GM12878 (cell line): Measurements from ENCODE around the gene C1orf232. TPM values are rescaled to one million over a fixed set of nuclear protein-coding genes. Genes with fewer than 3 reads are reported as not detected.

ENCODE experiments used
- ATAC-seq: fragments of 200-7000 bp; cut with Tn5 transposase; 3 replicates; pipeline ENCODE4 v1.9.1; 2020; ENCODE audit warnings: mild to moderate bottlenecking, moderate library complexity
- BruUV-seq: library from RNA; stranded (reverse); fragments of 400-500 nt; replicated peaks from 2 replicates; lab custom pipeline; 2021; lab: Mats Ljungman, UMichigan
- CTCF ChIA-PET: fragments of 300-600 bp; sonication (Branson Sonifier 250); formaldehyde crosslinking; extraction: SDS; loops from one replicate; lab custom pipeline; 2021; ENCODE audit warnings: inconsistent platforms; lab: Yijun Ruan, JAX
- POLR2A ChIA-PET: fragments of 350-600 bp; formaldehyde crosslinking; extraction: SDS; loops from one replicate; lab custom pipeline; 2021; ENCODE audit warnings: inconsistent platforms; lab: Charles Lee
- RAD21 ChIA-PET: fragments of 300-600 bp; sonication (Branson Sonifier 250); formaldehyde crosslinking; loops from one replicate; lab custom pipeline; 2023; ENCODE audit warnings: antibody characterized with exemption; ENCODE audit not compliant: unreplicated experiment; lab: Charles Lee
- SMC1A ChIA-PET: fragments of 300-600 bp; sonication (Branson Sonifier 250); formaldehyde crosslinking; loops from one replicate; lab custom pipeline; 2023; ENCODE audit not compliant: unreplicated experiment, uncharacterized antibody; lab: Charles Lee
- DNase-seq: peaks from one replicate; pipeline ENCODE4 v3.0.0-alpha.2; 2011; ENCODE audit warnings: low read depth, low spot score
- FAIRE-seq: peaks from 3 replicates; lab custom pipeline; 2011; peaks lifted over from hg19 to GRCh38; lab: Jason Lieb, UNC
- H2AFZ ChIP-seq: 2 replicates; pipeline ENCODE4 v1.6.0; 2011; ENCODE audit warnings: low read depth, low read length, control low read depth; ENCODE audit not compliant: control insufficient read depth
- H3K27ac ChIP-seq: 2 replicates; pipeline ENCODE4 v1.5.1; 2011; ENCODE audit warnings: control low read depth; ENCODE audit not compliant: control insufficient read depth, insufficient read depth
- H3K27me3 ChIP-seq, 2 experiments: replicated peaks in 1 of 2; 2 replicates each; pipeline versions ENCODE4 v1.6.0 to v1.6.1; 2011; ENCODE audit warnings: low read length in 1 of 2; ENCODE audit not compliant: control insufficient read depth in 2 of 2, insufficient read depth in 2 of 2
- H3K36me3 ChIP-seq, 2 experiments: 2 replicates each; pipeline ENCODE4 v1.5.1; 2011; ENCODE audit warnings: low read length in 1 of 2; ENCODE audit not compliant: control insufficient read depth in 2 of 2, insufficient read depth in 2 of 2
- H3K4me1 ChIP-seq: 2 replicates; pipeline ENCODE4 v1.6.1; 2011; ENCODE audit warnings: mild to moderate bottlenecking, low read length, moderate library complexity, mixed read lengths; ENCODE audit not compliant: control insufficient read depth, insufficient read depth
- H3K4me2 ChIP-seq: 2 replicates; pipeline ENCODE4 v1.6.0; 2011; ENCODE audit warnings: control low read depth; ENCODE audit not compliant: control insufficient read depth, insufficient read depth
- H3K4me3 ChIP-seq: fragments of 200-600 bp; sonication (generic); 2 replicates; pipeline ENCODE4 v1.5.1; 2016
- H3K79me2 ChIP-seq: 2 replicates; pipeline ENCODE4 v1.6.0; 2011; ENCODE audit warnings: low read length; ENCODE audit not compliant: control insufficient read depth, insufficient read depth
- H3K9ac ChIP-seq: 2 replicates; pipeline ENCODE4 v1.8.0; 2011; ENCODE audit warnings: low read length, control low read depth, mixed read lengths; ENCODE audit not compliant: control insufficient read depth, insufficient read depth
- H3K9me3 ChIP-seq: replicated peaks from 3 replicates; pipeline ENCODE4 v1.5.1; 2011; ENCODE audit warnings: mild to moderate bottlenecking, low read length; ENCODE audit not compliant: control insufficient read depth, insufficient read depth
- H4K20me1 ChIP-seq: 2 replicates; pipeline ENCODE4 v1.6.0; 2011; ENCODE audit not compliant: control insufficient read depth, insufficient read depth
- BRCA1 ChIP-seq: IDR thresholded peaks from 2 replicates; pipeline ENCODE4 v1.6.1; 2011; ENCODE audit warnings: low read depth, low read length, improper control_type of control experiment
- CHD4 ChIP-seq: fragments of 200-600 bp; sonication (generic); IDR thresholded peaks from 2 replicates; pipeline ENCODE4 v1.6.1; 2016; ENCODE audit warnings: mild to moderate bottlenecking
- CREM ChIP-seq: IDR thresholded peaks from 2 replicates; pipeline ENCODE4 v1.6.1; 2014; ENCODE audit warnings: antibody characterized with exemption, low read depth
- HDAC2 ChIP-seq: fragments of 200-600 bp; sonication (generic); IDR thresholded peaks from 2 replicates; pipeline ENCODE4 v1.6.1; 2017
- KLF5 ChIP-seq: fragments of 450-650 bp; IDR thresholded peaks from 2 replicates; pipeline ENCODE4 v1.6.1; 2014; ENCODE audit warnings: mild to moderate bottlenecking; ENCODE audit not compliant: partially characterized antibody
- MTA2 ChIP-seq: fragments of 450-650 bp; IDR thresholded peaks from 2 replicates; pipeline ENCODE4 v1.6.1; 2016; ENCODE audit warnings: low read depth, mild to moderate bottlenecking, moderate library complexity
- NR2F1 ChIP-seq: fragments of 450-650 bp; conservative IDR thresholded peaks from 2 replicates; pipeline ENCODE4 v1.6.1; 2017; ENCODE audit warnings: mild to moderate bottlenecking
- PML ChIP-seq: IDR thresholded peaks from 2 replicates; pipeline ENCODE4 v1.6.1; 2012; ENCODE audit warnings: low read length, inconsistent platforms
- TARDBP ChIP-seq: IDR thresholded peaks from 2 replicates; pipeline ENCODE4 v1.6.1; 2016; ENCODE audit warnings: borderline replicate concordance
- TCF12 ChIP-seq: IDR thresholded peaks from 2 replicates; pipeline ENCODE4 v1.6.1; 2011; ENCODE audit warnings: low read depth, mild to moderate bottlenecking, low read length
- USF1 ChIP-seq: IDR thresholded peaks from 2 replicates; pipeline ENCODE4 v1.6.1; 2011; ENCODE audit warnings: borderline replicate concordance, low read depth, mild to moderate bottlenecking, moderate library complexity, mixed read lengths, low read length; ENCODE audit not compliant: insufficient read depth; ENCODE audit errors: extremely low read length
- YBX1 ChIP-seq: fragments of 450-650 bp; IDR thresholded peaks from 2 replicates; pipeline ENCODE4 v1.6.1; 2016; ENCODE audit warnings: antibody characterized with exemption
- WGBS: methylation state at CpG from one replicate; pipeline ENCODE4 v1.1.6; 2016; ENCODE audit warnings: low lambda C conversion rate; ENCODE audit not compliant: insufficient replicate concordance, insufficient coverage; ENCODE audit errors: missing lambda C conversion rate; 5-methylcytosine and 5-hydroxymethylcytosine counted together
- in situ Hi-C: fragments of 300-500 bp; cut with MboI; formaldehyde crosslinking; loops from 9 replicates; pipeline ENCODE4 v1.14.3; 2018; ENCODE audit warnings: mixed read lengths
- intact Hi-C: fragments of 100-400 bp; cut with micrococcal nuclease; formaldehyde crosslinking; loops from one replicate; pipeline ENCODE4 v1.14.2; 2022; ENCODE audit not compliant: unreplicated experiment
- polyA plus RNA-seq, 11 experiments: library from polyadenylated mRNA; depleted of rRNA in 4 of 11; unstranded in 6 of 11; stranded (reverse) in 5 of 11; fragments of >200 nt; fragmentation: Nextera tagmentation in 4 of 11; fragmentation: Illumina TruSeq in 1 of 11; extraction: Ambion mirVana in 4 of 11; extraction: Trizol in 1 of 11; gene quantifications; 1 replicate in 1 of 11; 2 replicates in 10 of 11; pipeline versions ENCODE4 v1.2.1 to v1.2.3, GENCODE V29; 2011 to 2016; ENCODE audit warnings: inconsistent platforms in 2 of 11, missing spikeins in 2 of 11, low read depth in 1 of 11
- total RNA-seq, 4 experiments: library from RNA; depleted of rRNA in 3 of 4; stranded (reverse); fragments of >200 nt in 3 of 4; fragmentation: Illumina TruSeq in 1 of 4; extraction: Trizol in 1 of 4; gene quantifications; 2 replicates each; pipeline versions ENCODE4 v1.2.1 to v1.2.3, GENCODE V29; 2013 to 2021
- TF ChIP-seq, protein P1 (sequence below), 3 experiments: IDR thresholded peaks in 2 of 3; conservative IDR thresholded peaks in 1 of 3; 2 replicates each; pipeline ENCODE4 v1.5.1; 2011; ENCODE audit warnings: low read depth in 3 of 3, low read length in 3 of 3, mild to moderate bottlenecking in 3 of 3, control low read depth in 2 of 3, moderate library complexity in 2 of 3, inconsistent platforms in 1 of 3, mixed read lengths in 1 of 3; ENCODE audit not compliant: control insufficient read depth in 2 of 3, insufficient read depth in 1 of 3; ENCODE audit errors: extremely low read depth in 1 of 3
- TF ChIP-seq, protein P2 (sequence below): fragments of 450-650 bp; IDR thresholded peaks from 2 replicates; pipeline ENCODE4 v1.6.1; 2017; ENCODE audit warnings: mild to moderate bottlenecking, moderate library complexity
- TF ChIP-seq, protein P3 (sequence below): fragments of 450-650 bp; IDR thresholded peaks from 2 replicates; pipeline ENCODE4 v1.6.1; 2017; ENCODE audit warnings: mild to moderate bottlenecking, low read depth, inconsistent platforms; ENCODE audit not compliant: poor library complexity, severe bottlenecking

The C1orf232 gene
- total and polyA plus RNA-seq, 10 of the 15 experiments (the other 5 are each of a cell fraction or from before 2014, with no cell fraction given), result not detected

DNA sequence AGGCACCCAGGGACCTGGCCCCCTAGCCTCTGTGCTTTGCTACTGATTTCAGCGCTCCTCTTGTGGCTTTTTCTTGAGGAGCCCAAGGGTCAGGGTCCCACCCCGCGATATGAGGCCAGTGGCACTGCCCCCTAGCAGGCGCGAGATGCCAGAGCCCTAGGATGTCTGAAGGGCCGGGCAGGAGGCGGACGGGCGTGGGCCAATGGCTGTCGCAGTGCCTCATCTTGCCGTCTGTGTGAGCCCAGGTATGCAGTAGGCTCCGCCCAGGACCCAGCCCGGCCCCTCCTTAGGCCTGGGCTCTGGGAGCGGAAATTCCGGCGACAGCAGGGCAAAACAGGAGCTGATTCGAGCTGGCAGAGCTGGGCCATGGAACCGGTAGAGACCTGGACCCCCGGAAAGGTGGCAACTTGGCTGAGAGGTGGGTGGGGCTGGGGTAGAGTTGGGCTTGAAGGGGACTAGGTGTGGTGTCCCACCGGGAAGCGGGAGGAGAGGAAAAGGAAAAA lies 8.5 kb upstream of the C1orf232 start, which contains the start of gene CNKSR1 (continued):
- TF ChIP-seq KLF5 (no peak), NR2F1 (no peak)

DNA sequence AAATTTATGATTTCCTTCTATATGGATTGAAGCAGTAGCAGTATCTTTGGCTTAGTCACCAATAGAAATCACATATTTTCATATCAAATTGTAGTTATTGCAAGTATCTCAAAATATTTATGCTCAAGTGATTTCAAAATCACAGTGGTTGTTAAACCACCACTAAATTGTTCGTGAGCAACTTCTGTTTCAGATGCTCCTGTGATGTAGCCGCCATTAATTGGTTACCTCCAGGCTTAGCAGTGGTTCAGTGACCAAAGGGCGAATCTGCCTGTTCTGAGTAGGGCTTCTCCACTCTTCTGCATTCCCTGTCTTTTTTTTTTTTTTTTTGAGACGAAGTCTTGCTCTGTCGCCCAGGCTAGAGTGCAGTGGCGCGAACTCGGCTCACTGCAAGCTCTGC lies 6.6 kb upstream of the C1orf232 start:
- DNase-seq (no peak), ATAC-seq (no peak), FAIRE-seq (no peak)
- H3K9me3 ChIP-seq, result no peaks in the 10 kb centered on the region
- in situ Hi-C loops, result no loop called here
- no peak overlapping the region for H3K27ac ChIP-seq
- no peaks in the 10 kb centered on the region for H4K20me1 ChIP-seq
- WGBS, result 94% methylated on average over 3 of the region's 8 CpGs
- H3K4me3 ChIP-seq, result no peak overlapping the region
- POLR2A ChIA-PET, result interaction anchor here (0.6 kb wide), 1 partner anchor 204 kb away, joined by 3 read pairs; no protein-coding TSS in a partner anchor
- BruUV-seq, result no TSS peak
- H3K27me3 ChIP-seq, result no peaks in the 10 kb centered on the region
- CTCF ChIA-PET, result interaction anchor here (0.8 to 0.9 kb wide), 2 partner anchors 31 to 61 kb away, joined by 3 read pairs; no protein-coding TSS in a partner anchor
- H2AFZ ChIP-seq, result no peak overlapping the region
- intact Hi-C loops, result no loop called here
- no peaks in the 10 kb centered on the region; a peak in 1 of 4 replicates for H3K36me3 ChIP-seq
- H3K9ac ChIP-seq, result no peak overlapping the region
- no peak overlapping the region for H3K4me2 ChIP-seq
- peaks cover 5% of the 10 kb centered on the region for H3K79me2 ChIP-seq
- RAD21 ChIA-PET, result no interaction called here
- SMC1A ChIA-PET, result no interaction called here
- peaks cover 14% of the 10 kb centered on the region for H3K4me1 ChIP-seq
- TF ChIP-seq USF1 (no peak), TCF12 (no peak), YBX1 (no peak), MTA2 (no peak), HDAC2 (no peak), CREM (no peak), BRCA1 (no peak), TARDBP (no peak), PML (no peak), CHD4 (no peak)
- TF ChIP-seq, protein P1, sequence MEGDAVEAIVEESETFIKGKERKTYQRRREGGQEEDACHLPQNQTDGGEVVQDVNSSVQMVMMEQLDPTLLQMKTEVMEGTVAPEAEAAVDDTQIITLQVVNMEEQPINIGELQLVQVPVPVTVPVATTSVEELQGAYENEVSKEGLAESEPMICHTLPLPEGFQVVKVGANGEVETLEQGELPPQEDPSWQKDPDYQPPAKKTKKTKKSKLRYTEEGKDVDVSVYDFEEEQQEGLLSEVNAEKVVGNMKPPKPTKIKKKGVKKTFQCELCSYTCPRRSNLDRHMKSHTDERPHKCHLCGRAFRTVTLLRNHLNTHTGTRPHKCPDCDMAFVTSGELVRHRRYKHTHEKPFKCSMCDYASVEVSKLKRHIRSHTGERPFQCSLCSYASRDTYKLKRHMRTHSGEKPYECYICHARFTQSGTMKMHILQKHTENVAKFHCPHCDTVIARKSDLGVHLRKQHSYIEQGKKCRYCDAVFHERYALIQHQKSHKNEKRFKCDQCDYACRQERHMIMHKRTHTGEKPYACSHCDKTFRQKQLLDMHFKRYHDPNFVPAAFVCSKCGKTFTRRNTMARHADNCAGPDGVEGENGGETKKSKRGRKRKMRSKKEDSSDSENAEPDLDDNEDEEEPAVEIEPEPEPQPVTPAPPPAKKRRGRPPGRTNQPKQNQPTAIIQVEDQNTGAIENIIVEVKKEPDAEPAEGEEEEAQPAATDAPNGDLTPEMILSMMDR (IDR thresholded peaks at IDR 0.05 in 2 of 3, conservative IDR thresholded peaks at IDR 0.05 in 1 of 3; ENCODE audit: control insufficient read depth in 2 of 3, extremely low read depth in 1 of 3, insufficient read depth in 1 of 3, low read depth in 3 of 3, low read length in 3 of 3), result no peak
- TF ChIP-seq, protein P2, sequence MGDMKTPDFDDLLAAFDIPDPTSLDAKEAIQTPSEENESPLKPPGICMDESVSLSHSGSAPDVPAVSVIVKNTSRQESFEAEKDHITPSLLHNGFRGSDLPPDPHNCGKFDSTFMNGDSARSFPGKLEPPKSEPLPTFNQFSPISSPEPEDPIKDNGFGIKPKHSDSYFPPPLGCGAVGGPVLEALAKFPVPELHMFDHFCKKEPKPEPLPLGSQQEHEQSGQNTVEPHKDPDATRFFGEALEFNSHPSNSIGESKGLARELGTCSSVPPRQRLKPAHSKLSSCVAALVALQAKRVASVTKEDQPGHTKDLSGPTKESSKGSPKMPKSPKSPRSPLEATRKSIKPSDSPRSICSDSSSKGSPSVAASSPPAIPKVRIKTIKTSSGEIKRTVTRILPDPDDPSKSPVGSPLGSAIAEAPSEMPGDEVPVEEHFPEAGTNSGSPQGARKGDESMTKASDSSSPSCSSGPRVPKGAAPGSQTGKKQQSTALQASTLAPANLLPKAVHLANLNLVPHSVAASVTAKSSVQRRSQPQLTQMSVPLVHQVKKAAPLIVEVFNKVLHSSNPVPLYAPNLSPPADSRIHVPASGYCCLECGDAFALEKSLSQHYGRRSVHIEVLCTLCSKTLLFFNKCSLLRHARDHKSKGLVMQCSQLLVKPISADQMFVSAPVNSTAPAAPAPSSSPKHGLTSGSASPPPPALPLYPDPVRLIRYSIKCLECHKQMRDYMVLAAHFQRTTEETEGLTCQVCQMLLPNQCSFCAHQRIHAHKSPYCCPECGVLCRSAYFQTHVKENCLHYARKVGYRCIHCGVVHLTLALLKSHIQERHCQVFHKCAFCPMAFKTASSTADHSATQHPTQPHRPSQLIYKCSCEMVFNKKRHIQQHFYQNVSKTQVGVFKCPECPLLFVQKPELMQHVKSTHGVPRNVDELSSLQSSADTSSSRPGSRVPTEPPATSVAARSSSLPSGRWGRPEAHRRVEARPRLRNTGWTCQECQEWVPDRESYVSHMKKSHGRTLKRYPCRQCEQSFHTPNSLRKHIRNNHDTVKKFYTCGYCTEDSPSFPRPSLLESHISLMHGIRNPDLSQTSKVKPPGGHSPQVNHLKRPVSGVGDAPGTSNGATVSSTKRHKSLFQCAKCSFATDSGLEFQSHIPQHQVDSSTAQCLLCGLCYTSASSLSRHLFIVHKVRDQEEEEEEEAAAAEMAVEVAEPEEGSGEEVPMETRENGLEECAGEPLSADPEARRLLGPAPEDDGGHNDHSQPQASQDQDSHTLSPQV, result no peak
- TF ChIP-seq, protein P3, sequence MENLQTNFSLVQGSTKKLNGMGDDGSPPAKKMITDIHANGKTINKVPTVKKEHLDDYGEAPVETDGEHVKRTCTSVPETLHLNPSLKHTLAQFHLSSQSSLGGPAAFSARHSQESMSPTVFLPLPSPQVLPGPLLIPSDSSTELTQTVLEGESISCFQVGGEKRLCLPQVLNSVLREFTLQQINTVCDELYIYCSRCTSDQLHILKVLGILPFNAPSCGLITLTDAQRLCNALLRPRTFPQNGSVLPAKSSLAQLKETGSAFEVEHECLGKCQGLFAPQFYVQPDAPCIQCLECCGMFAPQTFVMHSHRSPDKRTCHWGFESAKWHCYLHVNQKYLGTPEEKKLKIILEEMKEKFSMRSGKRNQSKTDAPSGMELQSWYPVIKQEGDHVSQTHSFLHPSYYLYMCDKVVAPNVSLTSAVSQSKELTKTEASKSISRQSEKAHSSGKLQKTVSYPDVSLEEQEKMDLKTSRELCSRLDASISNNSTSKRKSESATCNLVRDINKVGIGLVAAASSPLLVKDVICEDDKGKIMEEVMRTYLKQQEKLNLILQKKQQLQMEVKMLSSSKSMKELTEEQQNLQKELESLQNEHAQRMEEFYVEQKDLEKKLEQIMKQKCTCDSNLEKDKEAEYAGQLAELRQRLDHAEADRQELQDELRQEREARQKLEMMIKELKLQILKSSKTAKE, result no peak
